ENCODE results near the gene DPH7.

Gene DPH7

GRCh38 chr9:137544176-137544760, 34.5 kb downstream of the DPH7 start:
- TF ChIP-seq CTCF (IDR thresholded peaks at IDR 0.05; ENCODE audit: low read depth, low read length) (no peak), MYC (IDR thresholded peaks at IDR 0.05; ENCODE audit: low read depth, low read length) (no peak), POLR2A (IDR thresholded peaks at IDR 0.05; ENCODE audit: extremely low read depth, insufficient read length) (no peak)
- TF ChIP-seq, protein P1, sequence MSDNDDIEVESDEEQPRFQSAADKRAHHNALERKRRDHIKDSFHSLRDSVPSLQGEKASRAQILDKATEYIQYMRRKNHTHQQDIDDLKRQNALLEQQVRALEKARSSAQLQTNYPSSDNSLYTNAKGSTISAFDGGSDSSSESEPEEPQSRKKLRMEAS (IDR thresholded peaks at IDR 0.05; ENCODE audit: low read depth, low read length) = no peak
- no peak for DNase-seq (ENCODE audit: low read depth)
- no peak overlapping the region for H3K4me3 ChIP-seq (ENCODE audit: low read depth, low read length)

DNA sequence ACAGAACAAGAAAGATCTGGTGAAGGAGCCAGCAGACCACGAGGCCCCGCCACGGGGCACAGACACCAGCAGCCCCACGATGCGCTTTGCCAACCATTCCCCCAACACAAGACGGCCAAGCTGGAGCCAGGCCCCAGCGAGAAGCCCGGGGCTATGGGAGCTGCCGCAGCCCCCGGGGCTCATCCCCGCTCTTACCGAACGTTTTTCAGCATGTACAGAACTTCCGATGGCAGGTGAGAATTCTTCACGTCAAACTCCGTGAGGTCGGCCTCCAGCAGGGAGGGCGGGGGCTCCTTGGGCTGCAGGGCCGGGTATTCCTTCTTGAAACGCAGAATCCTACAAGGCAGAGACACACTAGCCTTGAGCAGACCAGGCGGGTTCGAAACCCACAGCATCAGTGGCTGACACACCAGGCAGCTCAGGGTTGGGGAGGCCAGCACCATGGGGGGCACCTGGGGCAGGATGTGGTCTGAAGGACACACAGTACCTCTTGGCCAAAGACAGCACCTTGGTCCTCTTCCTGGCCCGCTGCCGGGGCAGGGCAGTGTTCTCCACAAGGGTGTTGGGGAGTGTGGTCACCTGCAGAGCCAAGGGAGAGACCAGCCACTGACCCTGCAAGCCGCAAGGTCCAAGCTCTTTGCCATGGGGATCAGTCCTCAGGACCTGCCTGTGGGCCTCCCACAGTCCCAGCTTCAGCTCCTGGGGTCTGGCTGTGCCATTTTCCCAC, 35.3 kb downstream of the DPH7 start:
- no peak overlapping the region for H3K4me3 ChIP-seq (ENCODE audit: low read depth, low read length)
- TF ChIP-seq MYC (IDR thresholded peaks at IDR 0.05; ENCODE audit: low read depth, low read length) (no peak), CTCF (IDR thresholded peaks at IDR 0.05; ENCODE audit: low read depth, low read length) (no peak), POLR2A (IDR thresholded peaks at IDR 0.05; ENCODE audit: extremely low read depth, insufficient read length) (no peak)
- TF ChIP-seq, protein P1 (IDR thresholded peaks at IDR 0.05; ENCODE audit: low read depth, low read length) = no peak
- DNase-seq (ENCODE audit: low read depth) = no peak

DNA sequence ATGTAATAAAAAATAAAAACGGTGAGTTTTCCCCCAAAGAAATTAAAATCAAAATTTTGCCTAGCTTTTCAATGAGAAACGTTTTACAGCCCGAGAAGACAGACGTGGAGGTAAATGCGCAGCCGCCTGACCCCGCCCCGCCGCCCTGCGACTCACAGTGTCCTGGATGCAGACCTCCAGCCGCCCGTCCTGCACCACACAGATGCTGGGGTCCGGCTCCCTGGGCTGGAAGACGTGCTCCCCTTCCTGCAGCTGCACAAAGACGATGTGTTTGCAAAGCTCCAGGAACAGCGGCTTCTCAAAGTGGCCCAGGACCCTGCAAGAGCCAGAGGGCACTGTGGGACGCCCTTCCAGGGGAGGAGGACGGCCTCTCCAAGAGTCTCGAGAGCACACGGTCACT, 36.2 kb downstream of the DPH7 start:
- DNase-seq (ENCODE audit: low read depth) = no peak
- TF ChIP-seq CTCF (IDR thresholded peaks at IDR 0.05; ENCODE audit: low read depth, low read length) (no peak), POLR2A (IDR thresholded peaks at IDR 0.05; ENCODE audit: extremely low read depth, insufficient read length) (no peak), MYC (IDR thresholded peaks at IDR 0.05; ENCODE audit: low read depth, low read length) (no peak)
- TF ChIP-seq, protein P1 (IDR thresholded peaks at IDR 0.05; ENCODE audit: low read depth, low read length) = no peak
- H3K4me3 ChIP-seq (ENCODE audit: low read depth, low read length) = no peak overlapping the region

- TF ChIP-seq CTCF (IDR thresholded peaks at IDR 0.05; ENCODE audit: low read depth, low read length) = no peak
- TF ChIP-seq POLR2A (IDR thresholded peaks at IDR 0.05; ENCODE audit: extremely low read depth, insufficient read length) = no peak
- TF ChIP-seq, protein P1 (IDR thresholded peaks at IDR 0.05; ENCODE audit: low read depth, low read length) = no peak
- no peak for TF ChIP-seq MYC (IDR thresholded peaks at IDR 0.05; ENCODE audit: low read depth, low read length)
- no peak for DNase-seq (ENCODE audit: low read depth)
- no peak overlapping the region for H3K4me3 ChIP-seq (ENCODE audit: low read depth, low read length)
Observed at GRCh38 chr9:137540536-137540935, 38.2 kb downstream of the DPH7 start.

- TF ChIP-seq MYC (IDR thresholded peaks at IDR 0.05; ENCODE audit: low read depth, low read length) (no peak), POLR2A (IDR thresholded peaks at IDR 0.05; ENCODE audit: extremely low read depth, insufficient read length) (no peak), CTCF (IDR thresholded peaks at IDR 0.05; ENCODE audit: low read depth, low read length) (no peak)
- TF ChIP-seq, protein P1 (IDR thresholded peaks at IDR 0.05; ENCODE audit: low read depth, low read length) = no peak
- DNase-seq (ENCODE audit: low read depth) = no peak
- no peak overlapping the region for H3K4me3 ChIP-seq (ENCODE audit: low read depth, low read length)
Observed at GRCh38 chr9:137538058-137538457, 40.7 kb downstream of the DPH7 start.
